Transverse colon (tissue), 4 donors: ENCODE results near the gene TAGAP.

ENCODE experiments used
- EP300 ChIP-seq: sonication (generic); formaldehyde crosslinking; IDR thresholded peaks from one replicate; pipeline ENCODE4 v1.6.1; 2017; ENCODE audit warnings: antibody characterized with exemption, low read depth
- POLR2A ChIP-seq: fragments of 450-650 bp; IDR thresholded peaks from one replicate; pipeline ENCODE4 v1.6.1; 2016; ENCODE audit warnings: antibody characterized with exemption, mild to moderate bottlenecking, moderate library complexity
- POLR2AphosphoS5 ChIP-seq, 3 donors: sonication (generic); formaldehyde crosslinking; IDR thresholded peaks; one replicate each; pipeline ENCODE4 v1.6.1; 2016; ENCODE audit warnings: antibody characterized with exemption in 3 of 3
- TF ChIP-seq, protein P1 (sequence below), 5 experiments: fragments of 200-600 bp in 3 of 5; fragments of 450-650 bp in 2 of 5; sonication (generic) in 3 of 5; IDR thresholded peaks; 1 replicate in 2 of 5; 2 replicates in 3 of 5; pipeline ENCODE4 v1.5.1; 2016 to 2017; ENCODE audit warnings: antibody characterized with exemption in 5 of 5, inconsistent platforms in 3 of 5, mild to moderate bottlenecking in 2 of 5, moderate library complexity in 1 of 5

DNA sequence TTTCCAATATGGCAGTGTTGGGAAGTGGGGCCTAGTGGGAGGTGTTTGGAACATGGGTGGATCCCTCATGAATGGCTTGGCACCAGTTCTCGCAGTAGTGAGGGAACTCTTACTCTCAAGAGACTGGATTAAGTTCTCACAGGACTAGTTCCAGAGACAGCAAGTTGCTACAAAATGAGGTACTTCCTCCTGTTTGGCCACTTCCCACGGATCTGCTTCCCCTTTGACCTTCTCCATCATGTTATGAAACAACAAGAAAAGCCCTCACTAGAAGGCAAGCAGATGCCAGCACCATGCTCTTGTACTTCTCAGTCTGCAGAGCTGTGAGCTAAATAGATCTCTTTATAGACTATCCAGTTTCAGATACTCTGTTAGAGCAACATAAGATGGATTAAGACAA lies 47.9 kb downstream of the TAGAP start:
- TF ChIP-seq, protein P1, sequence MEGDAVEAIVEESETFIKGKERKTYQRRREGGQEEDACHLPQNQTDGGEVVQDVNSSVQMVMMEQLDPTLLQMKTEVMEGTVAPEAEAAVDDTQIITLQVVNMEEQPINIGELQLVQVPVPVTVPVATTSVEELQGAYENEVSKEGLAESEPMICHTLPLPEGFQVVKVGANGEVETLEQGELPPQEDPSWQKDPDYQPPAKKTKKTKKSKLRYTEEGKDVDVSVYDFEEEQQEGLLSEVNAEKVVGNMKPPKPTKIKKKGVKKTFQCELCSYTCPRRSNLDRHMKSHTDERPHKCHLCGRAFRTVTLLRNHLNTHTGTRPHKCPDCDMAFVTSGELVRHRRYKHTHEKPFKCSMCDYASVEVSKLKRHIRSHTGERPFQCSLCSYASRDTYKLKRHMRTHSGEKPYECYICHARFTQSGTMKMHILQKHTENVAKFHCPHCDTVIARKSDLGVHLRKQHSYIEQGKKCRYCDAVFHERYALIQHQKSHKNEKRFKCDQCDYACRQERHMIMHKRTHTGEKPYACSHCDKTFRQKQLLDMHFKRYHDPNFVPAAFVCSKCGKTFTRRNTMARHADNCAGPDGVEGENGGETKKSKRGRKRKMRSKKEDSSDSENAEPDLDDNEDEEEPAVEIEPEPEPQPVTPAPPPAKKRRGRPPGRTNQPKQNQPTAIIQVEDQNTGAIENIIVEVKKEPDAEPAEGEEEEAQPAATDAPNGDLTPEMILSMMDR (IDR thresholded peaks at IDR 0.05): no peak
- no peak for TF ChIP-seq POLR2A
- TF ChIP-seq EP300: no peak
- no peak for TF ChIP-seq POLR2AphosphoS5 (IDR thresholded peaks at IDR 0.05)
